ENCODE data around the gene TRIM50. TPM values are rescaled to one million over a fixed set of nuclear protein-coding genes. Genes with fewer than 3 reads are reported as not detected.
"Not testable (repeated sequence)": the region's sequence is repeated elsewhere in the genome, so short reads cannot be mapped to it uniquely, and the experiment has no call there.

Gene TRIM50
- total RNA-seq, 1 experiment from 2014 or later, result not detected

DNA sequence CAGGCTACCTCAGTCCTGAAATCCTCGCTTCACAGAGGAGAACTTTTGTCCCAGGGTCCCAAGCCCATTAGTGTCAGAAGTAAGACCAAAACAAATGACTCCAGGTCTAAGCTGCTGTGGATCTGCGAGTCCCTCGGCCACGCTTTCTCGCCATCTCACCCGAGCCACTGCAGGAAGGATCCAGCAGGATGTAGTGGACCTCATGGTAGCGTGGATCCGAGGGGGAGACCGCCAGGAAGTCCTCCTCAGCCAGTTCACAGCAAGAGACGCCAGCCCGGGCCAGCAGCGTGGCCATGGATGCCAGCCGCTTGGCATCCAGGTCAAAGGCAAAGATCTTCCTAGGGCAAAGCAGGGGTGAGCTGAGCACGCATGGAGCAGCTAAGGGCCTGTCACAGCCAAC lies 23.8 kb downstream of the TRIM50 start:
- H3K27me3 Mint-ChIP-seq (ENCODE audit: insufficient read depth, unreplicated experiment), result no peaks in the 10 kb centered on the region
- TF ChIP-seq, protein P1, sequence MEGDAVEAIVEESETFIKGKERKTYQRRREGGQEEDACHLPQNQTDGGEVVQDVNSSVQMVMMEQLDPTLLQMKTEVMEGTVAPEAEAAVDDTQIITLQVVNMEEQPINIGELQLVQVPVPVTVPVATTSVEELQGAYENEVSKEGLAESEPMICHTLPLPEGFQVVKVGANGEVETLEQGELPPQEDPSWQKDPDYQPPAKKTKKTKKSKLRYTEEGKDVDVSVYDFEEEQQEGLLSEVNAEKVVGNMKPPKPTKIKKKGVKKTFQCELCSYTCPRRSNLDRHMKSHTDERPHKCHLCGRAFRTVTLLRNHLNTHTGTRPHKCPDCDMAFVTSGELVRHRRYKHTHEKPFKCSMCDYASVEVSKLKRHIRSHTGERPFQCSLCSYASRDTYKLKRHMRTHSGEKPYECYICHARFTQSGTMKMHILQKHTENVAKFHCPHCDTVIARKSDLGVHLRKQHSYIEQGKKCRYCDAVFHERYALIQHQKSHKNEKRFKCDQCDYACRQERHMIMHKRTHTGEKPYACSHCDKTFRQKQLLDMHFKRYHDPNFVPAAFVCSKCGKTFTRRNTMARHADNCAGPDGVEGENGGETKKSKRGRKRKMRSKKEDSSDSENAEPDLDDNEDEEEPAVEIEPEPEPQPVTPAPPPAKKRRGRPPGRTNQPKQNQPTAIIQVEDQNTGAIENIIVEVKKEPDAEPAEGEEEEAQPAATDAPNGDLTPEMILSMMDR (IDR thresholded peaks at IDR 0.05; ENCODE audit: unreplicated experiment), result no peak
- H3K36me3 Mint-ChIP-seq (ENCODE audit: insufficient read depth, unreplicated experiment), result peaks cover 44% of the 10 kb centered on the region
- no peak for DNase-seq (ENCODE audit: unreplicated experiment)
- ChIA-PET CTCF (no interaction called here), POLR2A (no interaction called here)
- H3K9me3 Mint-ChIP-seq (ENCODE audit: unreplicated experiment), result no peaks in the 10 kb centered on the region
- H3K4me1 Mint-ChIP-seq (ENCODE audit: insufficient read depth, unreplicated experiment), result peaks cover 20% of the 10 kb centered on the region
- intact Hi-C loops (cut with micrococcal nuclease), result no loop called here
- no peak overlapping the region for H3K27ac Mint-ChIP-seq (ENCODE audit: low read depth, unreplicated experiment)
- H3K4me3 Mint-ChIP-seq (ENCODE audit: unreplicated experiment), result no peak overlapping the region
- no TSS peak for BruUV-seq (replicated peaks)

DNA sequence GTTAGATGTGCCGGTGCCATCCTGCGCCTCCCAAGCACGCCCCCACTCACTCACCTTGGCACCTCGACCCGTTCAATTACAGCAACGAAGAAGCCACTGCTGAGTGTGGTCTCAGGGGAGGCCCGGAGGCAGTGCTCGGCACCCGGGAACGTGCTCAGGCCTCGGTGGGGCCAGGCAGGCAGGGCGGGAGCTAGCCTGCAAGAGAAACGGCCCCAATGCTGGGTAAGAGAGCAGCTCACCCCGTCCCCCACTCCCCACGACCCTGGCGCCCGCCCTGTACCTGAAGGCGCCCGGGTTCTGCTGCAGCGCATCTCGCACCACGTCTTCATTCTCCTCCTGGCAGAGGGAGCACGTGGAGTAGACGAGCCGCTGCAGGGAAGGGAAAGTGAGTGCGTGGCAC lies 24.3 kb downstream of the TRIM50 start:
- no TSS peak for BruUV-seq (replicated peaks)
- POLR2A ChIA-PET, result no interaction called here
- Mint-ChIP-seq H3K9me3 (ENCODE audit: unreplicated experiment) (no peaks in the 10 kb centered on the region), H3K4me3 (ENCODE audit: unreplicated experiment) (no peak overlapping the region), H3K36me3 (ENCODE audit: insufficient read depth, unreplicated experiment) (peaks cover 44% of the 10 kb centered on the region), H3K27me3 (ENCODE audit: insufficient read depth, unreplicated experiment) (no peaks in the 10 kb centered on the region), H3K4me1 (ENCODE audit: insufficient read depth, unreplicated experiment) (peaks cover 20% of the 10 kb centered on the region), H3K27ac (ENCODE audit: low read depth, unreplicated experiment) (no peak overlapping the region)
- DNase-seq (ENCODE audit: unreplicated experiment), result no peak
- intact Hi-C loops (cut with micrococcal nuclease), result no loop called here
- TF ChIP-seq, protein P1 (IDR thresholded peaks at IDR 0.05; ENCODE audit: unreplicated experiment), result no peak
- CTCF ChIA-PET, result no interaction called here

DNA sequence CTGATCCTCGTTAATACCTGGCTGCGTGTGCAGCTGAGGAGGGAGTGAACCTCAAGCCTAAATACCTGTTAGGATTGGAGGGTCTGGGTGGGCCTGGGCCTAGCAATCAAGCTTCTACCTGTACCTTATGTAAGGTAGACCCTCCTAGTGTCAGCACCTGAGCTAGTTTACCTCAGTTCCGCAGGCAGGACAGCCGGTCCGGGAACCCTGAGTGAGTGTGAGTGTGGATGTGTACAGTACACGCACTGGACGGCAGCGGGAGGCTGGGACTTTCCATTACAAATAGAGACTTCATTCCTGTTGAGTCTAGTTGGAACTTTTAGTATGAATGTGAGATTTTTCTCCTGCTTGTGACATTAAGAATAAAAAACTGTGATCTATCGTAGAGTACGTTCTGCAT lies 25.0 kb downstream of the TRIM50 start:
- H3K27me3 Mint-ChIP-seq (ENCODE audit: insufficient read depth, unreplicated experiment); H3K27ac Mint-ChIP-seq (ENCODE audit: low read depth, unreplicated experiment); intact Hi-C loops (cut with micrococcal nuclease); DNase-seq (ENCODE audit: unreplicated experiment); POLR2A ChIA-PET; BruUV-seq (replicated peaks); H3K4me3 Mint-ChIP-seq (ENCODE audit: unreplicated experiment); CTCF ChIA-PET; H3K9me3 Mint-ChIP-seq (ENCODE audit: unreplicated experiment): not testable (repeated sequence)
- Mint-ChIP-seq H3K4me1 (ENCODE audit: insufficient read depth, unreplicated experiment) (peaks cover 19% of the 10 kb centered on the region), H3K36me3 (ENCODE audit: insufficient read depth, unreplicated experiment) (peaks cover 44% of the 10 kb centered on the region)

DNA sequence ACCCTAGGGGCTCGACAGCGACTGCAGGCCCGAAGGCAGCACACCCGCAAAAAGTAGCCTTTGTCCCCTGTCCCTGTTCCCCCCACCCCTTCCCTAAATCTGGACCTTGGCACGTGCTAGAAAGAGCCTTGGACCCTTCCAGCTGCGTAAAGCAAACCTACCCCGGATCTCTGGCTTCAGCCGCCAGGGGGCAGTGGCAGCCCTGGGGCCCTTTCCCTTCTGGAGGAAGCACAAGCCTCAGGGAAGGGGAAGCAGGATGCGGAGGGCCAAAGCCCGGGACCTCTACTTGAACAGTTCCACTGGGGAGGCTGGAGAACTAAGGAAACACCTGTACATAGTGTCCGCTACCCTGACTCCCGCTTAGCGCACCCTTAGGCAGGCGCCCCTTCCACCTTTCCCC lies 26.8 kb downstream of the TRIM50 start:
- intact Hi-C loops (cut with micrococcal nuclease); DNase-seq (ENCODE audit: unreplicated experiment); H3K4me1 Mint-ChIP-seq (ENCODE audit: insufficient read depth, unreplicated experiment); BruUV-seq (replicated peaks); H3K9me3 Mint-ChIP-seq (ENCODE audit: unreplicated experiment); H3K4me3 Mint-ChIP-seq (ENCODE audit: unreplicated experiment); H3K27me3 Mint-ChIP-seq (ENCODE audit: insufficient read depth, unreplicated experiment); POLR2A ChIA-PET; H3K27ac Mint-ChIP-seq (ENCODE audit: low read depth, unreplicated experiment); CTCF ChIA-PET: not testable (repeated sequence)
- H3K36me3 Mint-ChIP-seq (ENCODE audit: insufficient read depth, unreplicated experiment), result peaks cover 36% of the 10 kb centered on the region

DNA sequence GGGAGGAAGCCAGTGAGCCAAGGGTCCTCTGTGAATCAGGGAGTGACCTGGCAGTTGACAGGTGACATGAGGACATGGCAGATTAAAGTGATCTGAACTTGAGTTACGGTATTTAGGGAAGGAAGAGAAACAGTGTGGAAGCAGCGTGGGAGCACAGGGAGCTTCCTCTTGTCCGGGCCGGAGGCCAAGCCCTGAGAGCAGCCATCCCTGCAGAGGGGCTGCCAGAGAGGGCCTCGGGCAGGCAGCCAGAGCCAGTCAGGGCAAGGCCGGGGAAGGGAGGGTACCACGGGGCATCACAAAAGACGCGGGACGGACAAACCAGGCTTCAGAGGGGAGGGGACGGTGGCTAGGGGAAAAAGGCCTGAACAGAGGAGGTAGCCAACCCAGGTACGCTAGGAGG lies 28.1 kb downstream of the TRIM50 start:
- BruUV-seq (replicated peaks); H3K9me3 Mint-ChIP-seq (ENCODE audit: unreplicated experiment); CTCF ChIA-PET: not testable (repeated sequence)

DNA sequence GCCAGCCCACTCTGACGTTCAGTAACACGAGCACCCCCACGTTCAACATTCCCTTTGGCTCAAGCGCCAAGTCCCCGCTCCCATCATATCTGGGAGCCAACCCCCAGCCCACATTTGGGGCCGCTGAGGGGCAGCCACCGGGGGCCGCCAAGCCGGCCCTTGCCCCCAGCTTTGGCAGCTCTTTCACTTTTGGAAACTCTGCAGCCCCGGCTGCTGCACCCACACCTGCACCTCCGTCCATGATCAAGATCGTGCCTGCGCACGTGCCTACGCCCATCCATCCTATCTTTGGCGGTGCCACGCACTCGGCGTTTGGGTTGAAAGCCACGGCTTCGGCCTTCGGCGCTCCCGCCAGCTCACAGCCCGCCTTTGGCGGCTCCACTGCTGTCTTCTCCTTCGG lies 30.2 kb downstream of the TRIM50 start:
- H3K4me3 Mint-ChIP-seq (ENCODE audit: unreplicated experiment); H3K4me1 Mint-ChIP-seq (ENCODE audit: insufficient read depth, unreplicated experiment); H3K27me3 Mint-ChIP-seq (ENCODE audit: insufficient read depth, unreplicated experiment); DNase-seq (ENCODE audit: unreplicated experiment); BruUV-seq (replicated peaks); H3K36me3 Mint-ChIP-seq (ENCODE audit: insufficient read depth, unreplicated experiment); H3K27ac Mint-ChIP-seq (ENCODE audit: low read depth, unreplicated experiment); intact Hi-C loops (cut with micrococcal nuclease); POLR2A ChIA-PET; CTCF ChIA-PET; H3K9me3 Mint-ChIP-seq (ENCODE audit: unreplicated experiment): not testable (repeated sequence)

More for the DNA sequence above, 28.1 kb downstream of the TRIM50 start:
- intact Hi-C loops (cut with micrococcal nuclease); H3K4me1 Mint-ChIP-seq (ENCODE audit: insufficient read depth, unreplicated experiment); DNase-seq (ENCODE audit: unreplicated experiment); H3K27ac Mint-ChIP-seq (ENCODE audit: low read depth, unreplicated experiment); H3K4me3 Mint-ChIP-seq (ENCODE audit: unreplicated experiment); POLR2A ChIA-PET; H3K27me3 Mint-ChIP-seq (ENCODE audit: insufficient read depth, unreplicated experiment): not testable (repeated sequence)
- peaks cover 23% of the 10 kb centered on the region for H3K36me3 Mint-ChIP-seq (ENCODE audit: insufficient read depth, unreplicated experiment)

DNA sequence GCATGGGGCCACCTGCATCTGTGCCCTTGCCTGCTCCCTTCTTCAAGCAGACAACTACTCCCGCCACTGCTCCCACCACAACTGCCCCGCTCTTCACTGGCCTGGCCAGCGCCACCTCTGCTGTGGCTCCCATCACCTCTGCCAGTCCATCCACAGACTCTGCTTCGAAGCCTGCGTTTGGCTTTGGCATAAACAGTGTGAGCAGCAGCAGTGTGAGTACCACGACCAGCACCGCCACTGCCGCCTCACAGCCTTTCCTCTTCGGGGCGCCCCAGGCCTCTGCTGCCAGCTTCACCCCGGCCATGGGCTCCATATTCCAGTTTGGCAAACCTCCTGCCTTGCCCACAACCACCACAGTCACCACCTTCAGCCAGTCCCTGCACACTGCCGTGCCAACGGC lies 30.6 kb downstream of the TRIM50 start:
- intact Hi-C loops (cut with micrococcal nuclease); H3K4me3 Mint-ChIP-seq (ENCODE audit: unreplicated experiment); CTCF ChIA-PET; DNase-seq (ENCODE audit: unreplicated experiment); H3K9me3 Mint-ChIP-seq (ENCODE audit: unreplicated experiment); BruUV-seq (replicated peaks); POLR2A ChIA-PET; H3K27ac Mint-ChIP-seq (ENCODE audit: low read depth, unreplicated experiment); H3K4me1 Mint-ChIP-seq (ENCODE audit: insufficient read depth, unreplicated experiment); H3K36me3 Mint-ChIP-seq (ENCODE audit: insufficient read depth, unreplicated experiment); H3K27me3 Mint-ChIP-seq (ENCODE audit: insufficient read depth, unreplicated experiment): not testable (repeated sequence)

DNA sequence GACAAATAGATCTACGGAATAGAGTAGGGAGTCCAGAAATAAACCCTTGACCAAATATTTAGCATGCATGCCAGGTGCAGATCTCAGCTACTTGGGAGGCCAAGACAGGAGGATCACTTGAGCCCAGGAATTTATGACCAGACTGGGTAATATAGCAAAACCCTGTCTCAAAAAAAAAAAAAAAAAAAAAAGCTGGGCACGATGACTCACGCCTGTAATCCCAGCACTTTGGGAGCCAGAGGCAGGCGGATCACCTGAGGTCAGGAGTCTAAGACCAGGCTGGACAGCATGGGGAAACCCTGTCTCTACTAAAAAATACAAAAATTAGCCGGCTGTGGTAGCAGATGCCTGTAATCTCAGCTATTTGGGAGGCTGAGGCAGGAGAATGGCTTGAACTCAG lies 50.7 kb downstream of the TRIM50 start:
- H3K27me3 Mint-ChIP-seq (ENCODE audit: insufficient read depth, unreplicated experiment); intact Hi-C loops (cut with micrococcal nuclease); H3K36me3 Mint-ChIP-seq (ENCODE audit: insufficient read depth, unreplicated experiment); H3K4me1 Mint-ChIP-seq (ENCODE audit: insufficient read depth, unreplicated experiment); BruUV-seq (replicated peaks); H3K9me3 Mint-ChIP-seq (ENCODE audit: unreplicated experiment); H3K4me3 Mint-ChIP-seq (ENCODE audit: unreplicated experiment); H3K27ac Mint-ChIP-seq (ENCODE audit: low read depth, unreplicated experiment); DNase-seq (ENCODE audit: unreplicated experiment); POLR2A ChIA-PET: not testable (repeated sequence)
- CTCF ChIA-PET, result interaction anchor here (0.6 kb wide), 1 partner anchor 1021 kb away, joined by 3 read pairs; no protein-coding TSS in a partner anchor
